ENCODE data around the gene NUDT4.
A peak's percentile ranks its signal among the peaks of the same experiment; 100 is the strongest.
"Not testable (repeated sequence)": the region's sequence is repeated elsewhere in the genome, so short reads cannot be mapped to it uniquely, and the experiment has no call there.

Gene NUDT4

DNA sequence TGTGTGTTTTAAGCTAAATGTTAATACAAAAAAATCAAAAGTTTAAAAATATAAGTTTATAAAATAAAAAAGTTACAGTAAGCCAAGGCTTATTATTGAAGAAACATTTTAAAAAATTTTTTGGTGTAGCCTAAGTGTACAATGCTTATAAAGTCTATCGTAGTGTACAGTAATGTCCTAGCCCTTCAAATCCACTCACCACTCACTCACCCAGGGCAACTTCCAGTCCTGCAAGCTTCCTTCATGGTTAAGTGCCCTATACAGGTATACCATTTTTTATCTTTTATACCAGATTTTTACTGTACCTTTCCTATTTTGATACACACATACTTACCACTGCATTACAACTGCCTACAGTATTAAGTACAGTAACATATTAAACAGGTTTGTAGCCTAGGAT is 52.1 kb downstream of the NUDT4 start:
- DNase-seq: no peak

DNA sequence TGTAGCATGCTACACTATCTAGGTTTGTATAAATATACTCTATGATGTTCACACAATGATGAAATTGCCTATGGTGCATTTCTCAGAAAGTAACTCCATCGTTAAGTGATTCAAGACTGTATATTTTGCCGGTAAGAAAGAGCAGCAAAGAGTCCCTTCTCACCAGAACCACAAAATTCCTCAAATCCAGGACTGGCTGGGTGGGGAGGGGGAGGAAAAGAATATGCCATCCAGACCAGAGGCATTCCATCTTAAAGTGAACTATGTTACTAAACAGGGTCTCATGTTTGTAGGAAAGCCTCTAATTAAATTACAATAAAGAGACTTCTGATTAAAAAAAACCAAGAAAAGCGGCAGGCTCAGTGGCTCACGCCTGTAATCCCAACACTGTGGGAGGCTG is 52.6 kb downstream of the NUDT4 start:
- DNase-seq: no peak

DNA sequence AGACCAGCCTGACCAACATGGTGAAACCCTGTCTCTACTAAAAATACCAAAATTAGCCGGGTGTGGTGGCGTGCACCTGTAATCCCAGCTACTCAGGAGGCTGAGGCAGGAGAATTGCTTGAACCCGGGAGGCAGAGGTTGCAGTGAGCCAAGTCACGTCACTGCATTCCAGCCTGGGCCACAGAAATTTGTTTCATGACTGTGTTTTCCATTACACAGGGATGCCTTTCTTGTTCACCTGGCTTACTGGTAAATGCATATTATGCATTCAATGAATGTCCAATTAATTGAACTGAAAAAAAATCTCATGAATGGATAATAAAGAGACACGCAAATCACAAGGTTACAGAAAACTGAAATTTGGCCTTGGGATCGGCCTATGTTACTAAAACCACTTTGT is 54.3 kb downstream of the NUDT4 start:
- not testable (repeated sequence) for DNase-seq

DNA sequence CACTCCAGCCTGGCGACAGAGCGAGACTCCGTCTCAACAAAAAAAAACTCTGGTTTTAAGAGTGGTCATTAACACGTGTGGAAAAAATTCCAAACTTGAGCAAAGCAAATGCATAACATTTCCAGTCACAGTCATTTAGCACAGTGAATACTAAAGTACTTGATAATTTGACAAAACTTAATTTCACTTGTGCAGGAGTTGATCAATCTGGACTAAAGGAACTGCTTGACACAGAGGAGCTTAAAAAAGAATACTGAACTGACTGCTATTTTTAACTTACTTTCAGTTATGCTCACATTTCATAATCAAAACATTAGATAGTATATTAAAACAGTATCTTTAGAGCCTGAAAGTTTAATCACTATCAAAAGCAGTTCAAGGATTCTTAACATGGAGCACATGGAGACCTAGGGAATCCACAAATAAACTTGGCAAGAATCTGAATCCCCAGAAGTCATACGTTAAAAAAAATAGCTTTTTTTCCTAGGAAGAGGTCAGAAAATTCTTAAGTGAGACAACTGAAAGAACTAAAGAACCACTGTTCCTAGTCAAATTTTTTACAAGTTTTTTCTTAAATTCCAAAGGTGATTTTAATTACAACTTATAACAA is 56.6 kb downstream of the NUDT4 start:
- DNase-seq: no peak

DNA sequence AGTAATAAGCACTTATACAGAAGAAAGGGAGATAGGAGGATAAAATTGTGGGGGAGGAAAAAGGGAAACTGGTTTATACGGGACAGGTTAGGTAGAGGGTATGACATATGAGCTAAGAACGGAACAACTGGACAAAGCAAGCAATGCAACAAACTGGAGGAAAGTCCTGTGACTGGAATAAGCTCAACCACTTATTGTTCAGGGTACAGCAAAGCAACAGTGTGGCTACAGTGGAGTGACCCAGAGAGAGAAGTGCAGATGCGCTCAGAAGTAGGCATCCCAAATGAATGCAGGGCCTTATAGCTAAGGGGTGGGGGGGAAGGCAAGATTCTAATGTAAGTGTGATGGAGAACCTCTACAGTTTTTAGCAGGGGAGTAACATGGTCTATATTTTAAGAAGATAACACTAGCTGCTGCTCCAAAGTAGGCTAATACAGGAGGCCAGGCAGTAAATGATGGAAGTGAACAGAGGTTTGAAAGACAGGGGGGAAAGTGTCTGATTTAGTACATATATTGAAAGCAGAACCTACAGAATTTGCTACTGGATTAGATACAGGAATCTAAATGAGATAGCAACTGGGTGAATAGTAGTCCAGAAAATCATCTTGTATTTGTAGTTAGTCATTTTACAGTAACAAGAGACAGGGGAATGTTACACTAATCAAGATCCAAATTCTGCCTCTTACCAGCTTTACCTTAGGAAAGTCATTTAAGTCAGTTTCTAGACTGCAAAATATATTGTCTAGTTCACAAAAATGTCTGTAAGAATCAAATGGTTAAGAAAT is 60.7 kb downstream of the NUDT4 start:
- no peak for DNase-seq

DNA sequence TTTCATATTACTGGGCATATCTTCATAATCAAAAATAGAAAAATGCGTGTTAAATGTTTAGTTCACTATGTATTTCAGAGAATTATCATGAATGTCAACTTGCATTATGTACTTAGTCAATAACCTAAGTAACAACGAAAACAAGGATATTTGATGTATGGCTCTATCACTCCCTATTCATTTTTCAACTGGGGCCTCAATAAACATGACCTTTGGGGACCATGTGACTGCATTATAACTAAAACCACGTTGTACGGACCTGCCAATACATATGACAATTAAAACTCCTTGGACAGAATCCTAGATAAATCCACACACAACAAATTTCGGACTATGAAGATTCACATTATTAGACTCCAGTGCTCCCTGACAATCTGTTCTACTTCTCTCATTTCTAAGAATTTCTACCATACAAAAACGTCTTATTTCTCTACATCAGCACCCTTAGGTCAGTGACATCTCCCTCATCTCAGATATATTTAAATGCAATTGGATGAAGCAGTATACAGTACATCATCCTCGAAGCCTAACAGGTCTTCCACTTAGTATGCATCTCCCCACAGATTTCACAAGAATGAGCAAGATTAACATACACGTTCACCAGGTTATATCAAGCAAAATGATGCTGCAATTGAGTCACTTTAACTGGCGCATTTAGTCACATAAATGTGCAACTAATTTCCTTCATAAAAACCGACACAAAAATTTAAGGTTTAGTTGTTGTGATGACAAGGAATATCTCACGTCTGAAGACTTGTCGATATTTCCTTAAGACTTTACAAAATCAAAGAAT is 62.5 kb downstream of the NUDT4 start:
- DNase-seq: no peak

DNA sequence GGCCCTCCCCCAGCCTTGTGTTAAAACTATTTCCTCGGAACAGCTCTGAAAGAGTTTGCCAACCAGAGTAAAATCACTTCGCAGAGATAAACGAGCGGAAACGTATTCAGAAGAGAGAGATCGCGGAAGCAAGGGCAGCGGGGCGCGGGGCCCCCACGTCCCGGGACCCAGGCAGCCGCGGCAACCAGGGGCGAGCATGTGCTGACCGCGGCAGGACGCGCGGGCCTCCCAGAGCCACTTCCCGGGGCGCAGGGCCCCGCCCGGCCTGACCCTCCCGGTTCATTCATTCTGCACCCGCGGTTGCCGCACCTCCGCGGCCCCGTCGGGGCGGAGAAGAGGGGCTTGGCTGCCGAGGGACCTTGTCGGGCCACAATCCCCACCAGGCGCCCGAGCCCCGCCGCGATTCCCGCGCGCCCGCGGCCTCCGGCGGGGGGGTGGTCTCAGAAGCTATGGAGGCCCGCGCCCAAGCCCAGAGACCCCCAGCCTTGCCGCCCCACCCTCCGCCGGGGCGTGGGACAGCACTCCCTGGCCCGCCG is 63.4 kb downstream of the NUDT4 start:
- peak; percentile 23 for DNase-seq

DNA sequence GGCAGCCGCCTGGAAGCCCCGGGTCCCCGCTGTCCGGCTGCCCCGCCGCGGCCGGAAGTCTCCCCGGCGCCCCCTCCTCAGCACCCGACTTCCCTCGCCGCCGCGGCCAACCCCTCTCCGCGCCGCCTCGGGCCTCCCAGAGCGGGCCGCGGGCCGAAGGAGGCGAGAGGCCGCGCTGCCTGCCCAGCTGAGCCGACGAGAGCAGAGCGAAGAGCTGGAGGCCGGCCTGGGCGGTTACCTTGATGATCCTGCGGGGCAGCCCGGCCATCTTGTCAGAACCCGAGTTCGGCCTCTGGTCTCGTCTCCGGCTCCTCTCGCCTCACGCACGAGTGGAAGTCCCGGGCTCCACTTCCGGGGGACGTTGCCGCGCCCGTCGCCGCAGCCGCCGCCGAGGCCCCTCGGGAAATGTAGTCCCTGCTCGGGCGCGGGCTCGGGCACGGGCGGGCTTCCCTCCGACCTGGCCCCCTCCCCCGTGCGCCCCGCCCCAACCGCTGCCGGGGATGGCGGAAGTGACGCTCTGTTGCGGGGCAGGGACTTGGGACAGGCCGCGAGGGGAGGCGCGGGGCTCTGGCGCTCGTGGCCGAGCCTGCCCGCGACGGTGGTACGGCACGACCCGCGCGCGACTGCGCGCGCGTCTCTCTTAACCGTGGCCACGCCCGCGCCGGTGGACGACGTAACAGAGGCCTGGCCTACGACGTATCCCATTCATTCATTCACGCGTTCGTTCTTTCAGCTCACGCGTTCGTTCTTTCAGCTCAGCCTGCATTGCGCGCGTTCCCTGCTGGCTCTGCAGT is 64.1 kb downstream of the NUDT4 start, which contains the start of gene UBE2N:
UBE2N (minus strand) TSS at position 331 of the 794 bp plus-strand sequence; CDS start at position 268, 63 bp downstream.
- peak; percentile 96 for DNase-seq

DNA sequence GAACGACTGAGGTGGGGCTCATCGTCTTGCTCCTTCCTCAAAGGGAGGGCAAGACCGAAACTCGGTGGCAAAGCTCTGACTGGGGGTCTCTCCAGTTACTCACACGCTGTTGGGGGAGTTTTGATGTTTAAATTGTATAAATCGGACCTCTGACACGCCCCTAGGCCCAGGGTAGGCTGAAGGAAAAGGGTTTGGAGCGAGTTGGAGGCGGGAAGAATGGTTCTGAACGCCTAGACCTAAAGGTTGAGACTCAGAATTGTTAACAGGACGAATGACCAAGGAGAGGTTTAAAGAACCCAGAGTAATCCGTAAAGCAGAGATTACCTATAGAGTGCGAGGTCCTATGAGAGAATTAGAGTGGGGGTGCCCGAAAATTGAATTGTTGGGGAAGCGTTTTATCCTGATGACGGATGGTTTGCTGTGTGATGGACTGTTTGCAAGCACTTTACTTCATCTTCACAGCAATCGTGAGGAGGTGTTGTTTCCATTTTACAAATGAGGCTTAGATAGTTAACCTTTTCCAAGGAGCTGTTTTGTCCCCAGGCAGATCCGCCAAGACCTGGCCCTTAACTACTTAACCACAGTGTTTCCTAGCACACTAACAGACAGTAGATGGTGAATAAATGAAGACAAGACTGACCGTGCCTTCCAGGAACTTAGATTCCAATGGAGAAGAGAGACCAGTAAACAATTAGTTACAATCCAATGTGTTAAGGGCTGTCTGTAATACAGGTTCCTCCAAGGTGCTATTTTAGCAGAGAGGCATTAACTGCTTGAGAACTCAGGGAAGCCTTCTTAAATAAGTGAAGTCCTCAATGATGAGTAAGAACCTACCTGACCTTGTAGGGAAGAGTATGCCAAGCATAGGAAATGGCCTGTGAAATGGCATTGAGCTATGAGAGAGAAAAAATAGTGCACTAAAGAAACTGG is 65.0 kb downstream of the NUDT4 start:
- DNase-seq: peak; percentile 7

DNA sequence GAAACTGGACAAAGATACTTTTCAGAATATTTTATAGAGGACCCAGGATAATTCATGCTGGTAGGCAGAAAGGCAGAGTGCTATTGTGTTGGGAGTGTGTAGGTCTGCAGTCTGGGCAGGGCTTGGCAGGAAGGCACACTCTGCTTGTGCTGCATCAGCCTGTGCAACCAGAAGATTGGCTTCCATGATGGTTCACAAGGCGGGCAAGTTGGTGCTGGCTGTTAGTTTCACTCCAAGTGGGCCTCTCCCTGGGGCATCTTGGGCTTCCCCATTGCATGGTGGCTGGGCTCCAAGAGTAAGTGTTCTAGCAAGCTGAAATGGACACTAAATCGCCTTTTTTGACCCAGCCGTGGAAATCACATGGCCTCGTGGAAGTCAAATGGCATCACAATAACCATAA is 65.9 kb downstream of the NUDT4 start:
- DNase-seq: no peak

DNA sequence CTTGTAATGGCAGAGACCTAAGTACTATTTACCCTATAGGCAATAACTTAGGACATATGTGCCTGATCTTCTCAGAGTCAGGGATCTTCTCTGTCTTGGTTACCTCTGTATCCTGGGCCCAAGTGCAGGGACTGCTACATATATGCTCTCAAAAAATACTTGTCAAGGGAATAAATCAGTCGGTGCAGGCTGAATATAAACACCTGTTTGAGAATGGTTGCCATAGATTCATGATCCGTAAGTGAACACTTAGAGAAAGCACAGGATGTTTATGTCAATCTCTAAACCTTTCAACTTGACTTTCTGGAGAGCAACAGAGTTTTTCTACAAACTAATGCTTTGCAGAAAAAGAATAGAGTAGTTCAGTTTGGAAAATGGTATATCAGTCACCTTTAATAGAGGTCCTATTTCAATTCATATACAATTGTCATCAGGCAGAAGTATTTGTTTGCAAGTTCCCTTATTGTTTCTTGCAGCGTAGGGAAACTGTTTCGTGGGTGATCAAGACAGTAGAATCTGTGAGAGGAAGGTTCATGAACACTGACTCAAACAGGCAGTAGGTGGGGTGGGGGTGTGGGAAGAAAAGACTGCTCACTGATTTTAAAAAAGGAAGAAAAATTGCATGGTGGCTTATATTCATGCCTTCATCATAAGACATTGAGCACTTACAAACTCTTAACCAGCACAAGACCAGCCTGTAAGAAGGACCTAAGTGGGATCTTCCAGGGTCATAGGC is 70.0 kb downstream of the NUDT4 start:
- DNase-seq: no peak

DNA sequence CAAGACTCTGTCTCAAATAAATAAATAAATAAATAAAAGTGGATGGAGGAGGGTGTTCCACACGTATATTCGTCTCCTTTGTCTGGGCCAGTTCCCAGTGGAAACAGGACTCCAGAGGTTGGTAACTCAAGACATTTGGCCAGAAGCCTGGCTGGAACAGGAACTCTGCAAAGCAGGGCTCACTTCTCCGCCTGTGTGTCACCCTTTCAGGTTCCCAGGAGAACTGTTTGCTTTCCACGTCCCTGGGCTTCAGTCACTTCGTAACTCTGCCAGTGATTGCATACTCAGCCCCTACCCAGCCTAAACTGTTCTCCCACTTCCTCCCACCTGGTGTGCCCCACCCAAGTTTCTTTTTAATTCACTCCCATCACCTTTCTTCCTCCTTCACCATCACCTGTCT is 71.1 kb downstream of the NUDT4 start:
- no peak for DNase-seq

DNA sequence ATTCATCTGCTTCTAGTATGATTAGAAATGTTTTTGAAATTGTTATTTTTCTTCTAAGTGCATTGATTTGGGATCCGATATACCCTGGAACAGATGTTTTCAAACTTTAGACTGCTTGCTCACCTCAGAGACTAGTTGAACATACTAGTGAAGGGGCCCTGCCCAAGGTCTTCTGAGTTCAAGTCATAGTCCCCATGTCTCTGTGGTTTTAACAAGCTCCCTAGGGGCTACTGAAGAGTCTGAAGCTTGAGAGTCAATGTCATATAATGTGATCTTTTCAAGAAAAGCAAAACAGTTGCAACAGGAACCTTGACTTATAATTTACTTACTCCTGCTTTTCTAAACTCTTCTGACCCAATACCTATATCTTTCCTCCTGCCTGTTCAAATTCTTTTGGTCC is 71.6 kb downstream of the NUDT4 start:
- DNase-seq: no peak

DNA sequence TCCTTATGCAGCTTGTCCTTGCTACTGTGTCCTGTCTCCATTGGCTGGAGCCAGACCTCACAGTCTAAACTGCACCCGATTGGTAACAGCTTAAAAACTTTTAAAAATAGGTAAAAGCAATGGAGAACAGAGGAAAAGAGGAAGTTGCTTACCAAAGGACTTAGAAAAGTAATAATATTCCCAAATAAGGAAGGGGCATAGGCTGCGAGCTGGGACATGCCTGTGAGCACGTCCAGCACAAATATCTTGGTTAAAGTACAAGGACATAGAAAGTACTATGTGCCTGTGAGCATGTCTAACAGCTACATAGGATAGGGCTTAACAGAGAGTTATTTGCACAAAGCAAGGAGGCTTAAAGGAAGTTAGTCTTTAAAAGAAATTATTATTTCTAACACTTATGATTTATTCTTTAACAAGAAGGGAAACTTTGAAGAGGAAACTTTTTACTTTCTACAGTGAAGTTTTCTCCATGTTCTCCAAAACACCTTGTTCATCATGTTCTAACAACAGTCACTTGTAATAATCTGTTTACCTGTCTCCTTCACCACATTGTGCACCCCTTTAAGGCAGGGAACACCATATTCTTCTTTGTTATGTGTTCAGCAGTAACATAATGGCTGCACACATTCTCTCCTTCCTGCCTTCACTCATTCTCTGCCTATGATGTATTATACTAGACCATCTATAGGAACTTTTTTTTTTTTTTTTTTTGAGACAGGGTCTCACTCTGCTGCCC is 73.9 kb downstream of the NUDT4 start:
- no peak for DNase-seq

DNA sequence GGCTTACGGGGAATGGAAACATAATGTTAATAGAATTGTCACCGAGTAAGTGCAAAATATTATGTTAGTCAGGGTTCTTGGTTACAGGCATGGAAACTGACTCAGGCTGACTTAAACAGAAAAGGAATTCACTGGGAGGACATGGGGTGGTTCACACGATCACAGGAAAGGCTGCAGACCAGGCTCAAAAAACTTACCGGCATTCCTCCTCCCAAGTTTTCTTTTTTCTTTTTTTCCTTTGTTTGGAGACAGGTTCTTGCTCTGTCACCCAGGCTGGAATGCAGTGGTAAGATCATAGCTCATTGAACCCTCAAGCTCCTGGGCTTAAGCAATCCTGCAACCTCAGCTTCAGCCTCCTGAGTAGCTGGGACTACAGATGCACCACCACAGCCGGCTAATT is 75.9 kb downstream of the NUDT4 start:
- DNase-seq: peak; percentile 52

DNA sequence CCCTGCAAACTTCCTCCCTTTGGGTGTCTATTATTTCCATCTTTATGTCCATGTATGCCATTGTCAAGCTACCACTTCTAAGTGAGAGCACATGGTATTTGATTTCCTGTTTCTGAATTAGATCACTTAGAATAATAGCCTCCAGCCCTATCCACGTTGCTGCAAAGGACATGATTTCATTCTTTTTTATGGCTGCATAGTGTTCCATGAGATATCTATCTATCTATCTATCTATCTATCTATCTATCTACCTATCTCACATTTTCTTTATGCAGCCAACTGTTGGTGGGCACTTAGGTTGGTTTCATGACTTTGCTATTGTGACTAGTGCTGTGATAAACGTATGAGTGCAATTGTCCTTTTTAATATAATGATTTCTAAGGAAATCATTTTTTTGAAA is 78.4 kb downstream of the NUDT4 start:
- no peak for DNase-seq
